Spleen (tissue), 11 donors: ENCODE data around the gene PKP2. TPM values are rescaled to one million over a fixed set of nuclear protein-coding genes. Genes with fewer than 3 reads are reported as not detected.

Source experiments
- DNase-seq: peaks from one replicate; pipeline ENCODE4 v3.0.0-alpha.2; 2020
- H3K27ac ChIP-seq, 8 donors: fragments of 200-600 bp; sonication (generic) in 7 of 8; 1 replicate in 4 of 8; 2 replicates in 4 of 8; pipeline versions ENCODE4 v1.5.0 to v1.8.0; 2016 to 2021; ENCODE audit warnings: inconsistent platforms in 4 of 8, mild to moderate bottlenecking in 4 of 8, moderate library complexity in 1 of 8
- H3K27me3 ChIP-seq, 7 donors: fragments of 200-600 bp; sonication (generic) in 6 of 7; replicated peaks in 1 of 7; 1 replicate in 4 of 7; 2 replicates in 3 of 7; pipeline versions ENCODE4 v1.5.0 to v1.8.0; 2016 to 2021; ENCODE audit warnings: inconsistent platforms in 3 of 7, mild to moderate bottlenecking in 1 of 7
- H3K36me3 ChIP-seq, 6 donors: fragments of 200-600 bp; sonication (generic) in 5 of 6; 1 replicate in 4 of 6; 2 replicates in 2 of 6; pipeline versions ENCODE4 v1.5.0 to v1.8.0; 2016 to 2021; ENCODE audit warnings: inconsistent platforms in 2 of 6
- H3K4me1 ChIP-seq, 6 donors: fragments of 200-600 bp; sonication (generic) in 5 of 6; 1 replicate in 3 of 6; 2 replicates in 3 of 6; pipeline versions ENCODE4 v1.5.0 to v1.8.0; 2016 to 2021; ENCODE audit warnings: inconsistent platforms in 3 of 6
- H3K4me3 ChIP-seq, 8 donors: fragments of 200-600 bp; sonication (generic) in 7 of 8; 1 replicate in 4 of 8; 2 replicates in 4 of 8; pipeline versions ENCODE4 v1.5.0 to v1.8.0; 2016 to 2021; ENCODE audit warnings: inconsistent platforms in 4 of 8, mild to moderate bottlenecking in 4 of 8, moderate library complexity in 2 of 8
- H3K9me3 ChIP-seq, 8 donors: fragments of 200-600 bp; sonication (generic) in 7 of 8; 1 replicate in 4 of 8; 2 replicates in 4 of 8; pipeline versions ENCODE4 v1.5.0 to v1.8.0; 2016 to 2021; ENCODE audit warnings: inconsistent platforms in 4 of 8
- CTCF ChIP-seq, 11 experiments: fragments of 200-600 bp in 7 of 11; fragments of 450-650 bp in 4 of 11; sonication (generic) in 4 of 11; IDR thresholded peaks in 8 of 11; conservative IDR thresholded peaks in 3 of 11; 1 replicate in 7 of 11; 2 replicates in 4 of 11; pipeline versions ENCODE4 v1.4.0 to v1.8.0; 2016 to 2021; ENCODE audit warnings: antibody characterized with exemption in 11 of 11, inconsistent platforms in 4 of 11, mild to moderate bottlenecking in 1 of 11
- POLR2A ChIP-seq, 3 donors: fragments of 450-650 bp; IDR thresholded peaks; one replicate each; pipeline ENCODE4 v1.5.1; 2017; ENCODE audit warnings: antibody characterized with exemption in 3 of 3, mild to moderate bottlenecking in 1 of 3
- POLR2AphosphoS5 ChIP-seq, 3 donors: sonication (generic); formaldehyde crosslinking; IDR thresholded peaks; one replicate each; pipeline ENCODE4 v1.5.1; 2017; ENCODE audit warnings: antibody characterized with exemption in 3 of 3
- WGBS, 5 donors: extraction: QIAGEN DNeasy Blood & Tissue Kit in 3 of 5; methylation state at CpG; one replicate each; pipeline versions ENCODE4 v1.1.5 to v1.1.7; 2013 to 2018; 5-methylcytosine and 5-hydroxymethylcytosine counted together
- intact Hi-C: fragments of 100-400 bp; cut with DNase I; formaldehyde crosslinking; loops from one replicate; pipeline ENCODE4 v1.15.0; 2023; ENCODE audit warnings: low total_unique reads
- polyA plus RNA-seq, 3 donors: library from polyadenylated mRNA; stranded (reverse); fragments of 200-250 nt; gene quantifications; one replicate each; pipeline ENCODE4 v1.2.1, GENCODE V29; 2013
- total RNA-seq, 7 donors: library from RNA; depleted of rRNA in 3 of 7; stranded (reverse); fragments of >200 nt in 3 of 7; fragmentation: NEBNext Ultra II Directional in 4 of 7; extraction: Animal tissue kit (Norgen Biotek cat#: 25700) in 4 of 7; gene quantifications; one replicate each; pipeline versions ENCODE4 v1.1.0 to v1.2.1, GENCODE V29; 2016 to 2021
- donor health status: healthy with polysubstance abuse.
- donor health status: DM: no; HTN: no; CAD: no; lungs with moderate emphysema.
- donor health status: DM: no; HTN: no; CAD: no.
- donor health status: Bipolar disorder and iron deficiency.
- donor health status: healthy.
- donor health status: DM: no; HTN: no; CAD: no.
- donor health status: DM: yes; HTN: yes; CAD: no.

Gene PKP2
- total and polyA plus RNA-seq, 10 donors, result 1.5 to 10.8 (median 3.3) TPM

- no peaks in the 10 kb centered on the region for H3K36me3 ChIP-seq
- no peaks in the 10 kb centered on the region for H3K4me1 ChIP-seq
- TF ChIP-seq POLR2AphosphoS5 (IDR thresholded peaks at IDR 0.05) (no peak), POLR2A (IDR thresholded peaks at IDR 0.05) (no peak), CTCF (IDR thresholded peaks at IDR 0.05 in 8 of 11, conservative IDR thresholded peaks at IDR 0.05 in 3 of 11) (no peak)
- intact Hi-C loops, result no loop called here
- 80 to 92% (median 87%) methylated on average over 5 of the region's 5 CpGs for WGBS, 5 donors
- no peak overlapping the region for H3K4me3 ChIP-seq
- H3K27ac ChIP-seq, result no peak overlapping the region
- H3K27me3 ChIP-seq, result no peaks in the 10 kb centered on the region
- peaks cover 0 to 8% (median 0%) of the 10 kb centered on the region in 8 donors for H3K9me3 ChIP-seq
- DNase-seq, result no peak
Observed at GRCh38 chr12:32801269-32801980, 95.2 kb downstream of the PKP2 start.

- intact Hi-C loops, result no loop called here
- Histone ChIP-seq H3K9me3 (no peaks in the 10 kb centered on the region), H3K4me1 (no peaks in the 10 kb centered on the region), H3K27me3 (no peaks in the 10 kb centered on the region), H3K36me3 (peaks cover 0 to 19% (median 0%) of the 10 kb centered on the region in 6 donors), H3K4me3 (no peak overlapping the region), H3K27ac (no peak overlapping the region)
- 72 to 88% (median 79%) methylated on average over 4 of the region's 4 CpGs for WGBS, 5 donors
- DNase-seq, result no peak
- no peak for TF ChIP-seq POLR2A (IDR thresholded peaks at IDR 0.05)
- no peak for TF ChIP-seq CTCF (IDR thresholded peaks at IDR 0.05 in 8 of 11, conservative IDR thresholded peaks at IDR 0.05 in 3 of 11)
- no peak for TF ChIP-seq POLR2AphosphoS5 (IDR thresholded peaks at IDR 0.05)
Observed at GRCh38 chr12:32794281-32794680, 102.3 kb downstream of the PKP2 start.

GRCh38 chr12:32789916-32790315 is 106.7 kb downstream of the PKP2 start:
- no peak for TF ChIP-seq POLR2AphosphoS5 (IDR thresholded peaks at IDR 0.05)
- no peak for TF ChIP-seq CTCF (IDR thresholded peaks at IDR 0.05 in 8 of 11, conservative IDR thresholded peaks at IDR 0.05 in 3 of 11)
- TF ChIP-seq POLR2A (IDR thresholded peaks at IDR 0.05), result no peak
- no peak for DNase-seq
- 49 to 79% (median 62%) methylated on average over 2 of the region's 2 CpGs for WGBS, 5 donors
- H3K36me3 ChIP-seq, result peaks cover 0 to 13% (median 0%) of the 10 kb centered on the region in 6 donors
- no peak overlapping the region for H3K4me3 ChIP-seq
- no peaks in the 10 kb centered on the region for H3K27me3 ChIP-seq
- H3K4me1 ChIP-seq, result no peaks in the 10 kb centered on the region
- intact Hi-C loops, result no loop called here
- H3K9me3 ChIP-seq, result no peaks in the 10 kb centered on the region
- no peak overlapping the region for H3K27ac ChIP-seq

GRCh38 chr12:32789446-32789845 is 107.1 kb downstream of the PKP2 start:
- Histone ChIP-seq H3K4me3 (no peak overlapping the region), H3K27ac (no peak overlapping the region), H3K36me3 (peaks cover 0 to 13% (median 0%) of the 10 kb centered on the region in 6 donors), H3K9me3 (no peaks in the 10 kb centered on the region), H3K27me3 (no peaks in the 10 kb centered on the region), H3K4me1 (no peaks in the 10 kb centered on the region)
- DNase-seq, result no peak
- no peak for TF ChIP-seq POLR2AphosphoS5 (IDR thresholded peaks at IDR 0.05)
- no peak for TF ChIP-seq POLR2A (IDR thresholded peaks at IDR 0.05)
- TF ChIP-seq CTCF (IDR thresholded peaks at IDR 0.05 in 8 of 11, conservative IDR thresholded peaks at IDR 0.05 in 3 of 11), result no peak
- intact Hi-C loops, result no loop called here
